ENCODE measurements around the gene TAS2R3.
"Not testable (repeated sequence)": the region's sequence is repeated elsewhere in the genome, so short reads cannot be mapped to it uniquely, and the experiment has no call there.

The TAS2R3 gene

GRCh38 chr7:141763797-141764196 lies at the start of gene TAS2R3:
TAS2R3 (plus strand) TSS chr7:141764097; CDS start chr7:141764159, 62 bp downstream.
- no peak for DNase-seq

DNA sequence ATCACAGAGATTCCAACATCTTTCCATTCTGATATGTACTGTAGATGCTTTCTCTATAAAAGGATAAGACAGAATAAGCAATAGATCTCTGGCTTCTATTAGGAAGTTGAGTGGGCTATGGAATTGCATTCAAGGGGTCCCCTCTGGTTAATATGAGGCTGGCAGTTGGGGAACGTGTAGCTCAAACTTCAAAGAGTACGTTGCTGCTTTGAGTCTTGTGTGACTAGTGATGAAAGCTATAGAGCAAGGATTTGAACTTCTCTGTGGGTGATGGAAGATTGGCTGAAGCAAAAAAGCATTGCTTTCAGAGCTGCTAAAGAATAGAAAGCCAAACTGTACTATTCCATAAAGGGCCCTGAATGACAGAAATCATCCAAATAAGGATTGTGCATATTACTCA lies 49.3 kb upstream of the TAS2R3 start:
- DNase-seq = no peak

DNA sequence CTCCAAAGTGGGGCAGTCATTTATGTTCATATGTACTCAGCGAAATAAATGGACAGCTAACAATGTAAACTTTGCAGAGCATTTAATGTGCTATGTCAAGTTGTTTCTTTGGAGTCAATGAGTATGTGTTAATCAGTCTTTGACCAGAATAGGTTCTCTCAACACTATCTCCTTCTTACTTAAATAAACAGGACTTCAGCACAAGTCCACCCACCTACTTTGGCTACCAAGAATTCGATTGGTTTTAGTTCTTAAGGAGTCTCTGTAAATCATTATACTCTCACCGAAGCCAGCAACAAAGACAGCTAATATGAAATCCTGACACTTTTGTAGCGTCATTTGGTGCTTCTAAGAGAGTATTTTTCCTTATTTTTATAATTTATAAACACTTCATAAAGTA lies 48.9 kb upstream of the TAS2R3 start:
- no peak for DNase-seq

DNA sequence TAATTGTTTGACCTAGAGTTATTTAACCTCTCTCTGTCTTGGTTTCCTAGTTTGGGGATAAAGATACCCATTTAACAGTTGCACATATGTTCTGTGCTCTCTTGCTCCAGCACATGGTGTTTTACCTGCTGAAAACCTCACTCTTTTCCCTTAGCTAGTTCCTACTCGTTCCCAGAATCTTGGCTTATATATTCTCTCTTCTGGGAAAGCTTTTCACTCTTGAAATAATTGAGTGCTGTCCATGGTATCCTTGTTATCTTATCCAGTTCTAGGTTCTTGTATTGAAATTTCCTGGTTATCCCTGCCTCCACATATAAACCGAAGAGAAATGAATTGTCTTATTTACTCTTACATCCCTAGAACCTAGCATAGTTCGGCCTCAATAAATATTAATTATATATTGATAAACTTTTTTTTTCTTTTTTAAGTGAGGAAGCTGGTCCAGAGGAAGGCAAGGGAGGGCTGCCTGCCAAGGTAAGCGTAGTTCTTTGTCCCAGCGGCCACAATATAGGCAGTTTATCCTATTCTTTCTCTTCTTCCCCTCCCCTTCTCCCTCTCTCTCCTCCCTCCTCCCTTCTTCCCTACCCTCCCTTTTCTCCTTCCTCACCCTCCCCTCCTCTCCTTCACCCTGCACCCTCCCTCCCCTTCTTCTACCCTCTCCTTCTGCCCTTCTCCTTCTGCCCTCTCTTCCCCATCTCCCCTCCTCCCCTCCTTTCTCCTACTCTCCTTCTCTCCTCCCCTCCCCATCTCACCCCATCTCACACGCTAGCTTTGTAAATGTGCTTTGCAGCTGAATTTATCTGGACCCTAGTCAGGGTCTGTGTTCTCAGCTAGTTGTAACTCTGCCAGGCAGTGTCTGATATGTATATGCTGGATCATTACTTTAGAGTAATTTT lies 47.9 kb upstream of the TAS2R3 start:
- DNase-seq = no peak

GRCh38 chr7:141717450-141717849 lies 46.4 kb upstream of the TAS2R3 start:
- no peak for DNase-seq

- no peak for DNase-seq
Measured at GRCh38 chr7:141722529-141722928, 41.4 kb upstream of the TAS2R3 start.

DNA sequence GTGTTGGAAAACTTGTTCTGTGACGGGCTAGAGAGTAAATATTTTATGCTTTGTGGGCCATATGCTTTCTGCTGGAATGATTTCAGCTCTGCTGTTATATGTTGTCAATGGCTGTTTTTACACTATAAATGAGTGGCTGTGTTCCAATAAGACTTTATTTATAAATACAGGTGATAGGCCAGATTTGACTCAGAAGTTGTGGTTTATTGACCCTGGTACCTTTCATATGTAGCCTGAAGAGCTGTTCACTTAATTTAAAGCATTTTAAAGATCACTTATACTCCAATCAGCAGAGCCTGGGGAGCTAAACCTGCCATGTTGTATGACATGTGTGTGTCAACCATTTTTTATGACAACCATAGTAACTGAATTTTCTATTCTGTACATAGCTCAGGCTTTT lies 34.9 kb upstream of the TAS2R3 start:
- no peak for DNase-seq

GRCh38 chr7:141731476-141732149 lies 32.3 kb upstream of the TAS2R3 start:
- no peak for DNase-seq

GRCh38 chr7:141737118-141737835 lies 26.6 kb upstream of the TAS2R3 start:
- DNase-seq = peak; percentile 36

DNA sequence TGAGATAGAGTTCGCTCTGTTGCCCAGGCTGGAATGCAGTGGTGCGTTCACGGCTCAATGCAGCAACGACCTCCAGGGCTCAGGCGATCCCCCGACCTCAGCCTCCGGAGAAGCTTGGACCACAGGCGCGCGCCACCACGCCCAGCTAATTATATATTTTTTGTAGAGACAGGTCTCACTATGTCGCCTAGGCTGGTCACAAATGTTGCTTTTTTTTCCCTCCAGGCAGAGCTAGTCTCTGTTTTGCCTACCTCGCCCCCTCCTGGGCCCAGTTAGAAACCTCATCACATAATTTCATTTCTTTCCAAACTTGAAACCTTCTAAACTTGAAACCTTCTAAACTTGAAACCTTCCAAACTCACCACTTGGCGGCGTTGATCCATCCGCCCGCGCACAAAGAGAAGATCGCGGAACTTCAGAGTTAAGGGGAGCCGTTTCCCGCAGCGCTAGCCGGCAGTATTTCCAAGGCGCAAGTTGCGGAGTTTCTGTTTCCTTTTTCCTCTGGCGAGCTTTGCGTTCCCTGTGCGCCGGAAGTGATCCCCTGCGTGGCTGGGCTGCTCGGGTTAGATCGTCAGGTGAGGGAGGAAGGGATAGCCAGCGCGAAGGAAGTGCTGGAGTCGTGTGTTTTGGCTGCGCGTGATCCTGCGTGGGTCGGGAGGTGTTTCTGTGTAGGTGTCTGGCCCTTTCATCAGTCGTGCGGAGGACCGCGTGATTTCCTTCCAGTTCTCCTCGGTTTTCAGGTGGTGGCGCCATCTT lies 25.9 kb upstream of the TAS2R3 start, which contains the start of gene SSBP1:
Gene SSBP1 (plus strand): TSS at position 523 of the 756 bp plus-strand sequence. CDS start 809 bp downstream, outside the sequence.
- peak; percentile 95 for DNase-seq

- DNase-seq = no peak
Measured at GRCh38 chr7:141738592-141739013, 25.3 kb upstream of the TAS2R3 start.

- DNase-seq = no peak
Measured at GRCh38 chr7:141739250-141739649, 24.6 kb upstream of the TAS2R3 start.

DNA sequence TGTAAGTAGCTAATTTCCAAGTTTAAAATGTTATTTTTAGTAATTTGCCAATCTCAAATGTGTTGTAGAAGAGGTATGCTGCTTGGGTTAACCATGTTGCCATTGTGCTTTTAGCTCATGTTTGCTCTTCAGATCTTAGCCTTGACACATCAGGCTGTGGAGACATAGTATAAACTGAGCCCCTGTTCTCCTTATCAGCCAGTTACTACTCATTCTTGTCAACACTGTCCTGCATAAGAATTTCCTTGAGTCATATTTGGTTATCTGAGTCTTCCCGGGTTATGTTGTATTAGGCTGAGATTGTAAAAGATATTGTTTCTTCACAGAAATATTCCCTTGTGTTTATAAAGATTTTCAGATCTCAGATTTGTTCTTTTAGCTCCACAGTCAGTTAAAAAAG lies 21.7 kb upstream of the TAS2R3 start:
- no peak for DNase-seq

DNA sequence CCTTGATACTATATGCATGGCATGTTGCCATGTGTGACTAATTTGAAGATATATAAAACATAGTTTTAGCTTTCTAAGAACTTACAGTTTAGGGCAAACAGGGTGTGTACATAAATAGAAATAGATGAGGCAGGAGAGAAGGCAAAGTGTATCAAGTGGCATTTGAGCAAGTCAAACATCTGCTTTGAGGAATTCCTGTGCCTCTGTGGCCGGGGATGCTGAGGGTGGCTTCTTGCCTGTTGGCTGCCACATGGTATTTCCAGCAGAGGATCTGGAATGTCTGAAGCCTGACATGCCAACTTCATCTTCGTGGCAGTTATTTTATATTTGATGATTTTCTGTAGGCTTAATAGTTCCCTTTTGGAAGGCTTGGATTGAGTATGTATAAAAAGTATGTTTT lies 19.8 kb upstream of the TAS2R3 start:
- DNase-seq = no peak

DNA sequence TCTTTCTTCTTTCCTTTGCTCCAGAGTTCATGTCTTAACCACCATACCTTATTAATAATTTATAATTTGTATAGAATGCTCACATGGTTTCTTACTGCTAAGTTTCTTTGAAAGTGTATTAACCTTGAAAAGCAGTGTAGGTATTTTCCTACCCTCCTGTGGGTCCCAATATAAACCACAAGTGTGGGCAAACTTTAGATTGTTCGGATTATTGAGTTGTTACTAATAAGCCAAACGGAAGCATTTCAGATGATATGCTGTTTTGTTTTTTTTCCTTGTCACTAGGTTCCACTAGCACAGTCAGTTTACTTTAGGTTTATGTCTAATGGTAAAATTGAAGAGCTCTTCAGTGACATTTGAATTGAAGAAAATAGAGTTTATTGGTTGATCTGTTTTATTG lies 15.5 kb upstream of the TAS2R3 start:
- no peak for DNase-seq

DNA sequence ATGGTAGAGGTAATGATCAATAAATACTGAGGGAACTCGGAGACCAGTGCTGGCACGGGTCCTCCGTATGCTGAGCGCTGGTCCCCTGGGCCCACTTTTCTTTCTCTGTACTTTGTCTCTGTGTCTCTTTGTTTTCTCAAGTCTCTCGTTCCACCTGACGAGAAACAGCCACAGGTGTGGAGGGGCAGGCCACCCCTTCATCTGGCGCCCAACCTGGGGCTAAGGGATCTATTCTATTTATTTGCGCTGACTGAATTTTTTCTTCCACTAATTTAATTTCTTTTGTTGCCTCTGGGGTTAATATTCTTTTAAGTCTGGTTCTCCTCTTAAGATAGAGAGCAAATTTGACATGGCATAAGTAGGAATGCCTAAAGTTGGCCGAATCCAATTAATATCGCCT lies 12.0 kb upstream of the TAS2R3 start:
- DNase-seq = not testable (repeated sequence)

DNA sequence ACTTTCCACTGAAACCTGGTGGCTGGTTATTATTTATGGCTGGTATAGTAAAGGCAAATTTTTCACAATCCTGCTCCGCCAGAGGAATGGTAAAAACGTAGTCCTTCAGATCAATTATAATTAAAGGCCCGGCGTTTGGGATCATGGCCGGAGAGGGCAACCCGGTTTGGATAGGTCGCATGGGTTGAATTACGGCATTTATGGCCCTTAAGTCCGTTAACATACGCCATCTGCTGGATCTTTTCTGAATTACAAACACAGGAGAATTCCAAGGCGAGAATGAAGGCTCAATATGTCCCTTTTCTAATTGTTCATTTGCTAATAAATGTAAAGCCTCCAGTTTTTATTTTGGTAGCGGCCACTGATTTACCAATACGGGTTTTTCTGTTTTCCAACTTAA lies 11.3 kb upstream of the TAS2R3 start:
- DNase-seq = no peak

- DNase-seq = peak; percentile 31
Measured at GRCh38 chr7:141754939-141755338, 9.0 kb upstream of the TAS2R3 start.

GRCh38 chr7:141770083-141770583 lies 6.2 kb downstream of the TAS2R3 start:
- DNase-seq = not testable (repeated sequence)

GRCh38 chr7:141776374-141776773 lies 12.5 kb downstream of the TAS2R3 start, which contains the start of gene TAS2R4:
TAS2R4 (plus strand) TSS chr7:141776674; CDS start chr7:141778489, 1,815 bp downstream.
- no peak for DNase-seq

DNA sequence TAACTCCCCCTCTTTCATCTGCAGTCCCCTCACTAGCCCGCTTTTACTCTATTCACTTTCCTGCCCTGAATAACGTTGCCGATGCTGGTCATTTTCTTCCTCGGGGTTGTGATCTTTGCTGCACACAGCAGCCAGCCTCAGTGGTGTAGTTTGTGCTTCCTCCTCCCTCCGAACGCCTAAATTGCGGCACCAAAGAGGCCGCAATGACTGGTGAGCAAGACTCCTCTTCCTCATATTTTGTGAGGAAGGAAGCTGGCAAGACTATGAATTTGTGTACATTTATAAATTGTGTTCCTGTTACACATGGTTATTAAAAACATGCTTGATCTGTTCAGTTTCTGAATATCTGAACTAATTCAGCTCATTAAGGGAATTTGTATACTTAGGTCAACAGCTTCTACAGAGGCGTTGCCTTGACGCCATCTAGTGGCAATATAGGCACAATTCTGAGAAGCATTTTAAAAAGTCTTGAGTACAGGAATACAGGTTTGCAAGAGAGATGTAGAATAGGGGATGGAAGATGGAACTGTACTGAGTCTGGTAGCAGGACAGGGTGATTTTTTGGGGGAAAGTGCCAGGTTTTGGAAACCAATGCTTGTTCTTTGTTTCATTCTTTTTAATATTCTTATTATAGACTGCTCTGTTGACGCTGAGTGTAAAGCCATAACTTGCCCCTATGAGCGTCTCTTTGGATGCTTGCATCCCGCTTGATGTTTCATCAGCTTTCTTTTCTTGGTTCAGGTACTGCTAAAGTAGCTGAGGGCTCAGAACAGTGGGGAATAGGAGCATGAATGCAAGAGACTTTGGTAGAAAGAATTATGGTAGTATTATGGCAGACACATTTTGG lies 22.0 kb downstream of the TAS2R3 start:
- DNase-seq = peak; percentile 52

All from CD4-positive, alpha-beta T cell treated with Interleukin-10 for 1 hour (primary cell).